ENCODE data around the gene ZFC3H1.

- TF ChIP-seq POLR2AphosphoS5 (IDR thresholded peaks at IDR 0.05), result no peak
- no peak for TF ChIP-seq EP300 (IDR thresholded peaks at IDR 0.05)
Measured at GRCh38 chr12:71665090-71665463, 1.4 kb upstream of the ZFC3H1 start.

Data from suprapubic skin (tissue), 4 donors.